GM23338 (cell line): ENCODE results near the gene PWP2. TPM values are rescaled to one million over a fixed set of nuclear protein-coding genes. Genes with fewer than 3 reads are reported as not detected.

Experiments used
- ATAC-seq: fragments of 200-7000 bp; cut with Tn5 transposase; 3 replicates; pipeline ENCODE4 v1.9.1; 2020
- DNase-seq: peaks from one replicate; pipeline ENCODE4 v3.0.0-alpha.2; 2015; ENCODE audit warnings: low spot score
- H2AFZ ChIP-seq: fragments of 200-600 bp; sonication (generic); 2 replicates; pipeline ENCODE4 v1.8.0; 2016; ENCODE audit warnings: antibody characterized with exemption, mild to moderate bottlenecking, moderate library complexity
- H3F3A ChIP-seq: fragments of 200-600 bp; sonication (generic); replicated peaks from 2 replicates; pipeline ENCODE4 v1.8.0; 2017; ENCODE audit warnings: antibody characterized with exemption, mixed run types, low read depth
- H3K27ac ChIP-seq: fragments of 200-600 bp; sonication (generic); 2 replicates; pipeline ENCODE4 v1.6.1; 2016; ENCODE audit warnings: low read depth
- H3K27me3 ChIP-seq: fragments of 200-600 bp; sonication (generic); 2 replicates; pipeline ENCODE4 v1.8.0; 2016; ENCODE audit warnings: mild to moderate bottlenecking, mixed run types, moderate library complexity; ENCODE audit not compliant: insufficient read depth
- H3K36me3 ChIP-seq: fragments of 200-600 bp; sonication (generic); 2 replicates; pipeline ENCODE4 v1.8.0; 2016; ENCODE audit warnings: mild to moderate bottlenecking; ENCODE audit not compliant: insufficient read depth
- H3K4me1 ChIP-seq: fragments of 200-600 bp; sonication (generic); 2 replicates; pipeline ENCODE4 v1.8.0; 2016; ENCODE audit warnings: mild to moderate bottlenecking, moderate library complexity; ENCODE audit not compliant: insufficient read depth
- H3K4me2 ChIP-seq: fragments of 200-600 bp; sonication (generic); 2 replicates; pipeline ENCODE4 v1.7.1; 2017; ENCODE audit warnings: mixed run types
- H3K4me3 ChIP-seq: fragments of 200-600 bp; sonication (generic); 2 replicates; pipeline ENCODE4 v1.6.1; 2016; ENCODE audit warnings: mixed run types
- H3K79me2 ChIP-seq: fragments of 200-600 bp; sonication (generic); replicated peaks from 2 replicates; pipeline ENCODE4 v1.8.0; 2017; ENCODE audit warnings: mild to moderate bottlenecking; ENCODE audit not compliant: insufficient read depth
- H3K9me2 ChIP-seq: fragments of 200-600 bp; sonication (generic); 2 replicates; pipeline ENCODE4 v1.8.0; 2017; ENCODE audit not compliant: insufficient read depth
- H4K20me1 ChIP-seq: fragments of 200-600 bp; sonication (generic); replicated peaks from 2 replicates; pipeline ENCODE4 v1.8.0; 2017; ENCODE audit warnings: mild to moderate bottlenecking; ENCODE audit not compliant: insufficient read depth
- H3K27ac Mint-ChIP-seq: 2 replicates; pipeline ENCODE4 v1.8.0; 2020; ENCODE audit warnings: inconsistent platforms, mild to moderate bottlenecking, moderate library complexity, mixed read lengths
- H3K27me3 Mint-ChIP-seq: 3 replicates; pipeline ENCODE4 v1.8.0; 2022; ENCODE audit warnings: low read depth, mild to moderate bottlenecking, moderate library complexity, mixed read lengths, inconsistent platforms; ENCODE audit not compliant: insufficient read depth, poor library complexity
- H3K36me3 Mint-ChIP-seq: 3 replicates; pipeline ENCODE4 v1.8.0; 2021; ENCODE audit warnings: low read depth, mild to moderate bottlenecking, inconsistent platforms, moderate library complexity, mixed read lengths
- H3K4me1 Mint-ChIP-seq: 3 replicates; pipeline ENCODE4 v1.8.0; 2020; ENCODE audit warnings: mild to moderate bottlenecking, inconsistent platforms, mixed read lengths
- H3K4me3 Mint-ChIP-seq: 3 replicates; pipeline ENCODE4 v1.8.0; 2021; ENCODE audit warnings: moderate library complexity, mild to moderate bottlenecking, inconsistent platforms, mixed read lengths
- H3K9me3 Mint-ChIP-seq: 3 replicates; pipeline ENCODE4 v1.8.0; 2020; ENCODE audit warnings: moderate library complexity, mild to moderate bottlenecking, inconsistent platforms, mixed read lengths
- EZH2 ChIP-seq: fragments of 200-600 bp; sonication (generic); IDR thresholded peaks from one replicate; pipeline ENCODE4 v1.8.0; 2017; ENCODE audit warnings: antibody characterized with exemption, mild to moderate bottlenecking, low read depth; ENCODE audit not compliant: unreplicated experiment
- EZH2phosphoT487 ChIP-seq: fragments of 200-600 bp; sonication (generic); IDR thresholded peaks from one replicate; pipeline ENCODE4 v1.8.1; 2018; ENCODE audit warnings: antibody characterized with exemption; ENCODE audit not compliant: unreplicated experiment
- STAT1 ChIP-seq: IDR thresholded peaks from one replicate; pipeline ENCODE4 v1.6.1; 2016; ENCODE audit warnings: antibody characterized with exemption; ENCODE audit not compliant: unreplicated experiment
- ZNF114 ChIP-seq: fragments of 250-450 bp; sonication (Bioruptor Pico); IDR thresholded peaks from 2 replicates; pipeline ENCODE4 v1.5.0; 2020; ENCODE audit warnings: mild to moderate bottlenecking, moderate library complexity
- ZNF331 ChIP-seq: fragments of 250-450 bp; sonication (Bioruptor Pico); IDR thresholded peaks from 2 replicates; pipeline ENCODE4 v1.5.0; 2020; ENCODE audit warnings: low read depth, mild to moderate bottlenecking, moderate library complexity
- polyA plus RNA-seq: library from polyadenylated mRNA; unstranded; fragments of >200 nt; fragmentation: Nextera tagmentation; extraction: Ambion mirVana; gene quantifications from 2 replicates; pipeline ENCODE4 v1.2.1, GENCODE V29; 2016
- total RNA-seq: library from RNA; depleted of rRNA; stranded (reverse); fragments of >200 nt; shearing (Covaris generic); gene quantifications from 2 replicates; pipeline ENCODE4 v1.2.3, GENCODE V29; 2014
- TF ChIP-seq, protein P1 (sequence below): fragments of 250-450 bp; sonication (Bioruptor Pico); IDR thresholded peaks from 2 replicates; pipeline ENCODE4 v1.5.0; 2020; ENCODE audit warnings: mild to moderate bottlenecking, moderate library complexity
- TF ChIP-seq, protein P2 (sequence below): IDR thresholded peaks from one replicate; pipeline ENCODE4 v1.6.1; 2018; ENCODE audit warnings: antibody characterized with exemption; ENCODE audit not compliant: unreplicated experiment
- TF ChIP-seq, protein P3 (sequence below): IDR thresholded peaks from 2 replicates; pipeline ENCODE4 v1.6.1; 2016; ENCODE audit warnings: antibody characterized with exemption

The PWP2 gene
- total and polyA plus RNA-seq, 2 experiments from 2014 or later, result 18.2 to 59.2 TPM

DNA sequence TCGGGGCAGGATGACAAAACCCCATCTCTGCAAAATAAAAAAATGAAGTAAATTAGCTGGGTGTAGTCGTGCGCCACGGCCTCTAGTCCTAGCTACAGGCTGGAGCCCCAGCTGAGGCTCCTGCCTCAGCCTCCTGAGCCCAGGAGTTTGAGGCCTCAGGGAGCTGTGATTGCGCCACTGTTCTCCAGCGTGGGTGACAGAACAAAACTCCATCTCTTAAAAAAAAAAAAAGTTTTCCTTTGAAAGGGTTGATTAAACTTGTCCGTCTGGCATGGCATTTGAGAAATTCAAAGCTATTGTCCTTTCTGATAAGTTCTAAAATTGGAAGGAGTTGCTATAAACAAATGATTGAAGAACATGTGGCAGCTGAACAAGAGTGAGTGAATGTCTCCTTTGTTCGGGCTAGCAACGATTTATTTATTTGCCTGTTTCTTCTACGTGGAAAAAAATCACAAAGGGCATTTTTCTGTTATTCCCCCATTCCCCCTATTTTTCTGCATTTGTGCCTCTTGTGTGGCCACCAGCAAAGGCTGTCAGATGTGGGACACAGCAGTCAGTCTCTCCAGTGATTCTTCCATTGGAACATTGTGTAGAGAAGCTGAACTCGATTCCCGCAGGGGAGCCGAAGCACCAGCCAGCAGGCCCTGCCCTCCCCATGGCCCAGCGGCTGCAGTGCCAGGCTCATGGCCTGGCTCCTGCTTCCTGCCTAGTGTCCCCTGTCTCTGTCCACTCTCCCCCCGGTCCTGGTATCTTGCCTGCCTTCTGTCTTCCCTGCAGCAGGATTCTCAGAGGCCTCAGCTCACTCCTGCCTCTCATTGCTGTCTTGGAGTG is 21.5 kb upstream of the PWP2 start:
- H3K27ac ChIP-seq, result no peak overlapping the region
- peaks cover 67% of the 10 kb centered on the region for H3K36me3 Mint-ChIP-seq

More for the DNA sequence above, 21.5 kb upstream of the PWP2 start:
- no peak overlapping the region for H3K4me3 Mint-ChIP-seq
- ATAC-seq, result no peak
- Histone ChIP-seq H3K36me3 (peaks cover 23% of the 10 kb centered on the region; the same call in 1 of the 2 replicates), H3K4me1 (no peaks in the 10 kb centered on the region), H4K20me1 (peaks cover 14% of the 10 kb centered on the region), H3K4me2 (no peak overlapping the region), H3K79me2 (no peaks in the 10 kb centered on the region; the same call in 1 of the 2 replicates), H3K4me3 (no peak overlapping the region), H3K27me3 (no peaks in the 10 kb centered on the region), H2AFZ (no peak overlapping the region), H3K9me2 (no peaks in the 10 kb centered on the region), H3F3A (no peaks in the 10 kb centered on the region)
- peaks cover 7% of the 10 kb centered on the region for H3K27me3 Mint-ChIP-seq
- H3K9me3 Mint-ChIP-seq, result no peaks in the 10 kb centered on the region
- DNase-seq, result no peak
- no peak for TF ChIP-seq ZNF331 (CRISPR knock-in tag)
- TF ChIP-seq STAT1, result no peak
- TF ChIP-seq EZH2, result no peak
- TF ChIP-seq, protein P1, sequence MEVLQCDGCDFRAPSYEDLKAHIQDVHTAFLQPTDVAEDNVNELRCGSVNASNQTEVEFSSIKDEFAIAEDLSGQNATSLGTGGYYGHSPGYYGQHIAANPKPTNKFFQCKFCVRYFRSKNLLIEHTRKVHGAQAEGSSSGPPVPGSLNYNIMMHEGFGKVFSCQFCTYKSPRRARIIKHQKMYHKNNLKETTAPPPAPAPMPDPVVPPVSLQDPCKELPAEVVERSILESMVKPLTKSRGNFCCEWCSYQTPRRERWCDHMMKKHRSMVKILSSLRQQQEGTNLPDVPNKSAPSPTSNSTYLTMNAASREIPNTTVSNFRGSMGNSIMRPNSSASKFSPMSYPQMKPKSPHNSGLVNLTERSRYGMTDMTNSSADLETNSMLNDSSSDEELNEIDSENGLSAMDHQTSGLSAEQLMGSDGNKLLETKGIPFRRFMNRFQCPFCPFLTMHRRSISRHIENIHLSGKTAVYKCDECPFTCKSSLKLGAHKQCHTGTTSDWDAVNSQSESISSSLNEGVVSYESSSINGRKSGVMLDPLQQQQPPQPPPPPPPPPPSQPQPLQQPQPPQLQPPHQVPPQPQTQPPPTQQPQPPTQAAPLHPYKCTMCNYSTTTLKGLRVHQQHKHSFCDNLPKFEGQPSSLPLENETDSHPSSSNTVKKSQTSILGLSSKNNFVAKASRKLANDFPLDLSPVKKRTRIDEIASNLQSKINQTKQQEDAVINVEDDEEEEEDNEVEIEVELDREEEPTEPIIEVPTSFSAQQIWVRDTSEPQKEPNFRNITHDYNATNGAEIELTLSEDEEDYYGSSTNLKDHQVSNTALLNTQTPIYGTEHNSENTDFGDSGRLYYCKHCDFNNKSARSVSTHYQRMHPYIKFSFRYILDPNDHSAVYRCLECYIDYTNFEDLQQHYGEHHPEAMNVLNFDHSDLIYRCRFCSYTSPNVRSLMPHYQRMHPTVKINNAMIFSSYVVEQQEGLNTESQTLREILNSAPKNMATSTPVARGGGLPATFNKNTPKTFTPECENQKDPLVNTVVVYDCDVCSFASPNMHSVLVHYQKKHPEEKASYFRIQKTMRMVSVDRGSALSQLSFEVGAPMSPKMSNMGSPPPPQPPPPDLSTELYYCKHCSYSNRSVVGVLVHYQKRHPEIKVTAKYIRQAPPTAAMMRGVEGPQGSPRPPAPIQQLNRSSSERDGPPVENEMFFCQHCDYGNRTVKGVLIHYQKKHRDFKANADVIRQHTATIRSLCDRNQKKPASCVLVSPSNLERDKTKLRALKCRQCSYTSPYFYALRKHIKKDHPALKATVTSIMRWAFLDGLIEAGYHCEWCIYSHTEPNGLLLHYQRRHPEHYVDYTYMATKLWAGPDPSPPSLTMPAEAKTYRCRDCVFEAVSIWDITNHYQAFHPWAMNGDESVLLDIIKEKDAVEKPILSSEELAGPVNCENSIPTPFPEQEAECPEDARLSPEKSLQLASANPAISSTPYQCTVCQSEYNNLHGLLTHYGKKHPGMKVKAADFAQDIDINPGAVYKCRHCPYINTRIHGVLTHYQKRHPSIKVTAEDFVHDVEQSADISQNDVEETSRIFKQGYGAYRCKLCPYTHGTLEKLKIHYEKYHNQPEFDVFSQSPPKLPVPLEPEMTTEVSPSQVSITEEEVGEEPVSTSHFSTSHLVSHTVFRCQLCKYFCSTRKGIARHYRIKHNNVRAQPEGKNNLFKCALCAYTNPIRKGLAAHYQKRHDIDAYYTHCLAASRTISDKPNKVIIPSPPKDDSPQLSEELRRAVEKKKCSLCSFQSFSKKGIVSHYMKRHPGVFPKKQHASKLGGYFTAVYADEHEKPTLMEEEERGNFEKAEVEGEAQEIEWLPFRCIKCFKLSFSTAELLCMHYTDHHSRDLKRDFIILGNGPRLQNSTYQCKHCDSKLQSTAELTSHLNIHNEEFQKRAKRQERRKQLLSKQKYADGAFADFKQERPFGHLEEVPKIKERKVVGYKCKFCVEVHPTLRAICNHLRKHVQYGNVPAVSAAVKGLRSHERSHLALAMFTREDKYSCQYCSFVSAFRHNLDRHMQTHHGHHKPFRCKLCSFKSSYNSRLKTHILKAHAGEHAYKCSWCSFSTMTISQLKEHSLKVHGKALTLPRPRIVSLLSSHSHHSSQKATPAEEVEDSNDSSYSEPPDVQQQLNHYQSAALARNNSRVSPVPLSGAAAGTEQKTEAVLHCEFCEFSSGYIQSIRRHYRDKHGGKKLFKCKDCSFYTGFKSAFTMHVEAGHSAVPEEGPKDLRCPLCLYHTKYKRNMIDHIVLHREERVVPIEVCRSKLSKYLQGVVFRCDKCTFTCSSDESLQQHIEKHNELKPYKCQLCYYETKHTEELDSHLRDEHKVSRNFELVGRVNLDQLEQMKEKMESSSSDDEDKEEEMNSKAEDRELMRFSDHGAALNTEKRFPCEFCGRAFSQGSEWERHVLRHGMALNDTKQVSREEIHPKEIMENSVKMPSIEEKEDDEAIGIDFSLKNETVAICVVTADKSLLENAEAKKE (CRISPR knock-in tag), result no peak
- TF ChIP-seq, protein P2, sequence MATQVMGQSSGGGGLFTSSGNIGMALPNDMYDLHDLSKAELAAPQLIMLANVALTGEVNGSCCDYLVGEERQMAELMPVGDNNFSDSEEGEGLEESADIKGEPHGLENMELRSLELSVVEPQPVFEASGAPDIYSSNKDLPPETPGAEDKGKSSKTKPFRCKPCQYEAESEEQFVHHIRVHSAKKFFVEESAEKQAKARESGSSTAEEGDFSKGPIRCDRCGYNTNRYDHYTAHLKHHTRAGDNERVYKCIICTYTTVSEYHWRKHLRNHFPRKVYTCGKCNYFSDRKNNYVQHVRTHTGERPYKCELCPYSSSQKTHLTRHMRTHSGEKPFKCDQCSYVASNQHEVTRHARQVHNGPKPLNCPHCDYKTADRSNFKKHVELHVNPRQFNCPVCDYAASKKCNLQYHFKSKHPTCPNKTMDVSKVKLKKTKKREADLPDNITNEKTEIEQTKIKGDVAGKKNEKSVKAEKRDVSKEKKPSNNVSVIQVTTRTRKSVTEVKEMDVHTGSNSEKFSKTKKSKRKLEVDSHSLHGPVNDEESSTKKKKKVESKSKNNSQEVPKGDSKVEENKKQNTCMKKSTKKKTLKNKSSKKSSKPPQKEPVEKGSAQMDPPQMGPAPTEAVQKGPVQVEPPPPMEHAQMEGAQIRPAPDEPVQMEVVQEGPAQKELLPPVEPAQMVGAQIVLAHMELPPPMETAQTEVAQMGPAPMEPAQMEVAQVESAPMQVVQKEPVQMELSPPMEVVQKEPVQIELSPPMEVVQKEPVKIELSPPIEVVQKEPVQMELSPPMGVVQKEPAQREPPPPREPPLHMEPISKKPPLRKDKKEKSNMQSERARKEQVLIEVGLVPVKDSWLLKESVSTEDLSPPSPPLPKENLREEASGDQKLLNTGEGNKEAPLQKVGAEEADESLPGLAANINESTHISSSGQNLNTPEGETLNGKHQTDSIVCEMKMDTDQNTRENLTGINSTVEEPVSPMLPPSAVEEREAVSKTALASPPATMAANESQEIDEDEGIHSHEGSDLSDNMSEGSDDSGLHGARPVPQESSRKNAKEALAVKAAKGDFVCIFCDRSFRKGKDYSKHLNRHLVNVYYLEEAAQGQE, result no peak
- TF ChIP-seq ZNF114, result no peak
- no peak for TF ChIP-seq EZH2phosphoT487
- TF ChIP-seq, protein P3, sequence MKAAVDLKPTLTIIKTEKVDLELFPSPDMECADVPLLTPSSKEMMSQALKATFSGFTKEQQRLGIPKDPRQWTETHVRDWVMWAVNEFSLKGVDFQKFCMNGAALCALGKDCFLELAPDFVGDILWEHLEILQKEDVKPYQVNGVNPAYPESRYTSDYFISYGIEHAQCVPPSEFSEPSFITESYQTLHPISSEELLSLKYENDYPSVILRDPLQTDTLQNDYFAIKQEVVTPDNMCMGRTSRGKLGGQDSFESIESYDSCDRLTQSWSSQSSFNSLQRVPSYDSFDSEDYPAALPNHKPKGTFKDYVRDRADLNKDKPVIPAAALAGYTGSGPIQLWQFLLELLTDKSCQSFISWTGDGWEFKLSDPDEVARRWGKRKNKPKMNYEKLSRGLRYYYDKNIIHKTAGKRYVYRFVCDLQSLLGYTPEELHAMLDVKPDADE, result no peak
- H3K27ac Mint-ChIP-seq, result no peak overlapping the region
- H3K4me1 Mint-ChIP-seq, result no peaks in the 10 kb centered on the region
